Activated T-cell treated with anti-CD3 and anti-CD28 coated beads, Interleukin-2, amount 50 U/mL, for 24 hours (primary cell): ENCODE measurements around the gene PWWP2B.
A peak's percentile ranks its signal among the peaks of the same experiment; 100 is the strongest.
"Not testable (repeated sequence)": the region's sequence is repeated elsewhere in the genome, so short reads cannot be mapped to it uniquely, and the experiment has no call there.

Experiments used
- DNase-seq: peaks from one replicate; pipeline ENCODE4 v3.0.0-alpha.2; 2020
- H3K27ac Mint-ChIP-seq: 2 replicates; pipeline ENCODE4 v1.8.0; 2020; ENCODE audit warnings: mild to moderate bottlenecking, mixed read lengths
- H3K27me3 Mint-ChIP-seq: 2 replicates; pipeline ENCODE4 v1.8.0; 2020; ENCODE audit warnings: mixed read lengths
- H3K36me3 Mint-ChIP-seq: 2 replicates; pipeline ENCODE4 v1.8.0; 2020; ENCODE audit warnings: low read depth, mixed read lengths
- H3K4me1 Mint-ChIP-seq: 2 replicates; pipeline ENCODE4 v1.8.0; 2020; ENCODE audit warnings: low read depth, mixed read lengths
- H3K4me3 Mint-ChIP-seq: 2 replicates; pipeline ENCODE4 v1.8.0; 2020; ENCODE audit warnings: mild to moderate bottlenecking, moderate library complexity, mixed read lengths
- H3K9me3 Mint-ChIP-seq: 2 replicates; pipeline ENCODE4 v1.8.0; 2020; ENCODE audit warnings: mixed read lengths

The PWWP2B gene

GRCh38 chr10:132397036-132397541 is at the start of gene PWWP2B:
TSS of gene PWWP2B (plus strand) at chr10:132397200. CDS start at chr10:132397227, 27 bp downstream.
- no peaks in the 10 kb centered on the region for H3K36me3 Mint-ChIP-seq
- peaks cover 18% of the 10 kb centered on the region for H3K4me1 Mint-ChIP-seq

GRCh38 chr10:132347211-132347930 is 49.6 kb upstream of the PWWP2B start:
- Mint-ChIP-seq H3K27me3 (no peaks in the 10 kb centered on the region), H3K36me3 (peaks cover 17% of the 10 kb centered on the region), H3K27ac (no peak overlapping the region), H3K9me3 (no peaks in the 10 kb centered on the region), H3K4me1 (no peaks in the 10 kb centered on the region), H3K4me3 (no peak overlapping the region)
- DNase-seq, result no peak

More at GRCh38 chr10:132397036-132397541, at the start of gene PWWP2B:
- Mint-ChIP-seq H3K27ac (peak within 1 kb of the TSS; percentile 85), H3K4me3 (peak within 1 kb of the TSS; percentile 80), H3K9me3 (peaks cover 2% of the 10 kb centered on the region), H3K27me3 (no peaks in the 10 kb centered on the region)
- DNase-seq, result peak; percentile 73

- Mint-ChIP-seq H3K36me3 (peaks cover 14% of the 10 kb centered on the region), H3K27ac (no peak overlapping the region), H3K4me1 (peaks cover 2% of the 10 kb centered on the region)
These were observed 49.1 kb upstream of the PWWP2B start for GRCh38 chr10:132347931-132348267.

GRCh38 chr10:132349766-132350165 is 47.2 kb upstream of the PWWP2B start:
- Mint-ChIP-seq H3K27me3 (no peaks in the 10 kb centered on the region), H3K4me1 (peaks cover 2% of the 10 kb centered on the region), H3K27ac (no peak overlapping the region), H3K4me3 (no peak overlapping the region), H3K9me3 (no peaks in the 10 kb centered on the region), H3K36me3 (peaks cover 8% of the 10 kb centered on the region)
- no peak for DNase-seq

More at GRCh38 chr10:132347931-132348267, 49.1 kb upstream of the PWWP2B start:
- no peaks in the 10 kb centered on the region for H3K27me3 Mint-ChIP-seq
- no peak for DNase-seq
- H3K9me3 Mint-ChIP-seq, result no peaks in the 10 kb centered on the region
- H3K4me3 Mint-ChIP-seq, result no peak overlapping the region

GRCh38 chr10:132350391-132350790 is 46.6 kb upstream of the PWWP2B start:
- Mint-ChIP-seq H3K27ac (no peak overlapping the region), H3K9me3 (no peaks in the 10 kb centered on the region), H3K4me3 (no peak overlapping the region), H3K36me3 (peaks cover 3% of the 10 kb centered on the region), H3K4me1 (peaks cover 2% of the 10 kb centered on the region), H3K27me3 (no peaks in the 10 kb centered on the region)
- DNase-seq, result no peak

- no peak for DNase-seq
These were observed 46.1 kb upstream of the PWWP2B start for GRCh38 chr10:132350946-132351345.

GRCh38 chr10:132351611-132352010 is 45.4 kb upstream of the PWWP2B start:
- H3K27ac Mint-ChIP-seq, result no peak overlapping the region

More at GRCh38 chr10:132350946-132351345, 46.1 kb upstream of the PWWP2B start:
- peaks cover 2% of the 10 kb centered on the region for H3K4me1 Mint-ChIP-seq
- no peak overlapping the region for H3K27ac Mint-ChIP-seq
- H3K27me3 Mint-ChIP-seq, result no peaks in the 10 kb centered on the region
- H3K9me3 Mint-ChIP-seq, result no peaks in the 10 kb centered on the region
- no peak overlapping the region for H3K4me3 Mint-ChIP-seq
- H3K36me3 Mint-ChIP-seq, result no peaks in the 10 kb centered on the region

GRCh38 chr10:132352462-132353308 is 44.3 kb upstream of the PWWP2B start:
- not testable (repeated sequence) for H3K4me1 Mint-ChIP-seq, H3K4me3 Mint-ChIP-seq, H3K27me3 Mint-ChIP-seq, H3K9me3 Mint-ChIP-seq, H3K36me3 Mint-ChIP-seq, H3K27ac Mint-ChIP-seq
- peak; percentile 86 for DNase-seq

More at GRCh38 chr10:132351611-132352010, 45.4 kb upstream of the PWWP2B start:
- Mint-ChIP-seq H3K36me3 (no peaks in the 10 kb centered on the region), H3K27me3 (no peaks in the 10 kb centered on the region), H3K4me1 (peaks cover 2% of the 10 kb centered on the region), H3K4me3 (no peak overlapping the region), H3K9me3 (no peaks in the 10 kb centered on the region)
- DNase-seq, result no peak

GRCh38 chr10:132353456-132354355 is 43.3 kb upstream of the PWWP2B start:
- H3K4me1 Mint-ChIP-seq, result peaks cover 2% of the 10 kb centered on the region
- no peaks in the 10 kb centered on the region for H3K36me3 Mint-ChIP-seq
- H3K9me3 Mint-ChIP-seq, result no peaks in the 10 kb centered on the region
- H3K4me3 Mint-ChIP-seq, result no peak overlapping the region
- no peaks in the 10 kb centered on the region for H3K27me3 Mint-ChIP-seq
- no peak overlapping the region for H3K27ac Mint-ChIP-seq
- DNase-seq, result no peak

- no peaks in the 10 kb centered on the region for H3K27me3 Mint-ChIP-seq
- no peak overlapping the region for H3K4me3 Mint-ChIP-seq
- no peaks in the 10 kb centered on the region for H3K9me3 Mint-ChIP-seq
- no peaks in the 10 kb centered on the region for H3K36me3 Mint-ChIP-seq
- H3K4me1 Mint-ChIP-seq, result peaks cover 2% of the 10 kb centered on the region
- no peak for DNase-seq
- H3K27ac Mint-ChIP-seq, result no peak overlapping the region
These were observed 42.5 kb upstream of the PWWP2B start for GRCh38 chr10:132354356-132355094.

- H3K27me3 Mint-ChIP-seq, result no peaks in the 10 kb centered on the region
These were observed 41.7 kb upstream of the PWWP2B start for GRCh38 chr10:132355297-132355696.

GRCh38 chr10:132355754-132356153 is 41.2 kb upstream of the PWWP2B start:
- H3K9me3 Mint-ChIP-seq, result no peaks in the 10 kb centered on the region
- no peak for DNase-seq

More at GRCh38 chr10:132355297-132355696, 41.7 kb upstream of the PWWP2B start:
- no peak for DNase-seq
- H3K27ac Mint-ChIP-seq, result no peak overlapping the region
- no peaks in the 10 kb centered on the region for H3K9me3 Mint-ChIP-seq
- peaks cover 2% of the 10 kb centered on the region for H3K4me1 Mint-ChIP-seq
- H3K4me3 Mint-ChIP-seq, result no peak overlapping the region
- H3K36me3 Mint-ChIP-seq, result no peaks in the 10 kb centered on the region

GRCh38 chr10:132356621-132357195 is 40.3 kb upstream of the PWWP2B start:
- DNase-seq, result no peak
- H3K27ac Mint-ChIP-seq, result no peak overlapping the region
- no peaks in the 10 kb centered on the region for H3K27me3 Mint-ChIP-seq
- H3K4me1 Mint-ChIP-seq, result peaks cover 2% of the 10 kb centered on the region
- H3K4me3 Mint-ChIP-seq, result no peak overlapping the region
- no peaks in the 10 kb centered on the region for H3K9me3 Mint-ChIP-seq
- H3K36me3 Mint-ChIP-seq, result no peaks in the 10 kb centered on the region

More at GRCh38 chr10:132355754-132356153, 41.2 kb upstream of the PWWP2B start:
- Mint-ChIP-seq H3K4me3 (no peak overlapping the region), H3K27ac (no peak overlapping the region), H3K36me3 (no peaks in the 10 kb centered on the region), H3K4me1 (peaks cover 2% of the 10 kb centered on the region), H3K27me3 (no peaks in the 10 kb centered on the region)
